Dedifferentiated amniotic fluid mesenchymal stem cell (primary cell): ENCODE data around the gene NAT9.

Experiments used
- DNase-seq: peaks from one replicate; pipeline ENCODE4 v3.0.0-alpha.2; 2016; ENCODE audit errors: extremely low spot score

Gene NAT9

DNA sequence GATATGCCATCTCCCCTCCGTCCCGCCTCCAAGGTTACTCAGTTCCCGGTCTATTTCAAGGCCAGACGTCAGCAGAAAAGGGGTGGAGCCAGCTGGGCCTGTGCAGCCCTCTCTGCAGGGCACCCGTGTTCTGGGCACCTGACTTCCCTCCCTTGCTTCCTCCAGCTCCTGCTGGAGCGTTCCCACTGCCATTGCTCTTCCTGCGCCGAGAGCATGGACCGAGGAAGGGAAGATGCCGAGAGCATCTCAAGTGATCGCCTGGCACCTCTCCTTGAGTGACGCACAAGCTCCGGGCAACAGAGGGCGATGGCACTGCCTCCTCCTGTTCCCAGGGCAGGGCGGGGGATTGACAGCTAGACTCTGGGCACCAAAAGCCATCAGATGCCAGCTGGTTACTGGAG, 29.4 kb upstream of the NAT9 start:
- no peak for DNase-seq

DNA sequence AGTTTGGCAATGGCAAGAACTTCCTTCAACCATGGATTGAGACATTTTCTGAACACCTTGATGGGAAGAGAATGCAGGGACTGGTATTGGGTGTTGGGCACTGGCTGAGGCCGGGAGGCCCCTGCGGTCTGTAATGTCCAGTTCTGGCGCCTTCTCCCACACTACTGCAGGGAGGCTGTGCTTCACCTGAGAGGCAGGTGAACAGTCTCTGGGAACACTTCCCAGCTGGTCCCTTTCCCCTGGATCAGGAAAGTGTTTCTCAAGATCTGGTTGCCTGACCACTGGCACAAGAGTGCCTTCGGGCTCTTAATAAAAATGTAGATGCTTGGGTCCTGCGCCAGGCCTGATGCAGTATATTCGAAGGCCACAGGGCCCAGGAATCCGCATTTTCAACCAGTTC, 28.5 kb upstream of the NAT9 start:
- DNase-seq = no peak

DNA sequence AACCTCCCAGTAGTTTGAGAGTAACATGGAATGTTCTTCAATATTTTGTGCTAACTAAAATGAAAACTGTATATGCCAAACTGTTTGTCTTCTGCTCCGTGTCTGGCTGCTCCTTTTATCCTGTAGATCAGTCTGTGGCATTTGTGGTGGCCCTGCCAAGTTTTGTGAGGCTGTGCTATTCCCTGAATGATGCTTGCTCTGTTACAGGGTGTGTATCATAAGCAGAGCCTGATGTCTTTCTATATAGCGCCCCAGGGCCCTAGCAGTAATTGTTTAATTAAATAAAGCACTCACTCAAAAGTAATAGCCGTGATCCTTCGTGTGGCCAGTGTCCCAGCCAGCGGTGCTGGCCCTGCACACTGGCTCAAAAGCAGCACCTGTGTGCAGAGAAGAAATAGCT, 27.8 kb upstream of the NAT9 start:
- no peak for DNase-seq

DNA sequence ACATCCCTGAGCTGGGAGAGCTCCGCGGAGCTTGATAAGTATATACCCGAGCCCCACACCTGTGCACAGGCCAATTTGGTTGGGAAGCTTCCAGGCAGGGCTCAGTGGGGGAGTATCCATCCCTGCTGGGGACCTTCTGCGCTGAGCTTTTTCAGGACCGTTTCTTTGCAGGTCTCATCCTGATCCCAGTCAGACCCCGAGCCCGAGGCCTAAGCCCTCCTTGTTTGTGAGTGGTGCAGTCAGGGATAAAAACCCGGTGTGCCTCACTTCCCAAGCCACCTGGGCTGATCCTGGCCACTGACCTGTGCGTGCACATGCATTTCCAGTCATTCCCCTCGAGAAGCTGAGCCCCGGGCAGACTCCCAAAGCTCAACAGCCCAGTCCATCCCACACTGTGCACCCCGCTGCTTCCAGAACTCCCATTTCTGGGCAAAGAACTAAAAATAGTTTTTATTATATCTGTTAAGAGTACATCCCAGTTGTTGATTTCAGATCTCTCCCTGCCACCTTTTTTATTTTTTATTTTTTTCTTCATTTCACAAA, 27.3 kb upstream of the NAT9 start:
- no peak for DNase-seq

DNA sequence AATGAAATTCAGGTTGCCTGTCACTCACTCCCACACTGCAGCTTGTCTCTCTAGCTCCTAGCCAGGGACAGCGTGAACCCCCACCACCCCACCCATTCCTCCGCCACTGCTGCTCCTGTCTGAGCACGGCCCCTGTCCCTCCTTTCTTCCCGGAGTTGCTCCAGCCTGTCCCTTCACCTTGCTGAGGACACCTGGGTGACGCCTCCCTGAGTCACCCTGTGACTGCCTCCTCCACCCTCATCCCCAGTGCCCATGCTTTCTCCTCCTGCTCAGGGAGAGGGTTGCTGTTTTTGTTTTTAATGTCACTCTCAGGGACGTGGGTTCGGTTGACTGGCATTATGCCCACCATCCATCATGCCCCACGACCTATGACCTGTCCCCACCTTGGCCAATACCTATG, 25.8 kb upstream of the NAT9 start:
- no peak for DNase-seq

DNA sequence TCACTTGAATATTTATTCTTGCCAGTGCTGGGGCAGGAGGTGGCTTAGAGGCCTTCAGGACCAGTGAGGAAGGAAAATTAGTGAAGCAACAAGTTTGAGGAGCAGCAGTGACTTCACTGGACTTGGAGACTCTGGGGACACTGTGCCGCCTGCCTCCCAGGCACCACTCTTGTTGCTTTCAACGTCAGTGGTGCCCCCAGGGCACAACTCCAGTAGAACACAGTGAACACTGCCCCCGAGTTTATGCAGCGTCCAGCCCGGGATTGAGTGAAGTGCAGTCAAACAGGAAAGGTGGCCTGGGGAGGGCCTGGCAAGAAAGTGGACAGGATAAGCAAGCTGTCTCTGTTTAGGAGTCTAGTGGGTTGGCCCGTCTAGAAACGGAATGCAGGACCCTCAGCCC, 24.4 kb upstream of the NAT9 start:
- DNase-seq = no peak

DNA sequence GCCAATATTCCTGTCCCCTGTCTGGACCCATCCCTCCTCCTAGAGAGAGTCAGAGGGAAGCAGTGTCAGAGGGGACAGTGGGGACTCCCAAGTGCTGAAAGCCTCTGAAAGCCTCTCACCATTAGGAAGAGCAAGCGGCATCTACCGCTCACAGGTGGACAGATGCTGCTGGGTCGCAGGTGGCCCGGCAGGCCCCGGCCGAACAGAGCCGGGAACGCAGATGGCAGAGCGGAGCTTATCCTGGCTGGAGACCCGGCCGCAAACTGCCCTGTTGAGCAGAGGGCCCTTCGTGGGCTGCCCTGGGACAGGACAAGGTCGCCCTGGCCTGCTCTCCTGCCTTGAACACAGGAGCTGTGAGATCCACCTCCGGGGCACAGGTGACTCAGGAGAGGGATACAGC, 23.0 kb upstream of the NAT9 start:
- no peak for DNase-seq

DNA sequence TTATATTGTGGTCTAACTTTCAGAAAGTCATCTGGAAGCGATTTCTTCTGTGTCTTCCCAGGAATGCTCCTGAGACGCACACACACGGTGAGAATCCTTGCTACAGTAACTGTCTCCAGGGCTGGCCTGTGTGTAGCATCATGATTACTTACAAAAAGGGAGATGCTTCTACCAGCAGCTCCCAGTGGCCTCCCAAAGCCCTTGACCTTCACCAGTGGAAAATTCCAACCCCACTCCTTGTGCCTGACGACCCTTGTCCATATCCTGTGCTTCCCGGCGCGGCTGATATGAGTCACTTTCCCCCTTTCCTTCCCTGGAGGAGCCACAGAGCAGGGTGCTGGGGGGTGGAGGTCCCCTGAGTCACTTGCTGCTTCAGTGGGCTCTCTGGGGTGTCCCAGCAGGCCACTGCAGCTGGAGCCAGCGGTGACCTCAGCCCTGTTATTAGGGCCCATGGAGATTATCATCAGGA, 22.1 kb upstream of the NAT9 start:
- no peak for DNase-seq

DNA sequence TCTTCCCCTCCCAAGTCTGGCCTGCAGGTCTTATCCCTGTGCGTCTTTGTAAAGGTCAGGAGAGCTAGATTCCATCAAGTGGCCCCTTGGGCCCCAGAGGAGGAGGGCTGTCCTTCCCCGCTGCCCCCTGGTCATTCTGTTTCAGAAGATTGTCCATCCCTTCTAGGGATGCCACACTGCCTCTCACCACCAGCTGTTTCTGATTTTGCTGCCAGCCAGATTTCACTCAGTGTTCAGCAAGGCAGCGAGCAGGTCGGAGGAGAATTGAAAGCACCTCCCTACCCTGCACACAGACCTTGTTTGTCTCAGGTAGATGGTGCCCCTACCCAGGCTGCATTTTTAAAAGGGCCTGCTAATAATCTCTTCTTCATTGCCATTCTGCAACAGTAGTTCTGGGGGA, 21.7 kb upstream of the NAT9 start:
- no peak for DNase-seq

DNA sequence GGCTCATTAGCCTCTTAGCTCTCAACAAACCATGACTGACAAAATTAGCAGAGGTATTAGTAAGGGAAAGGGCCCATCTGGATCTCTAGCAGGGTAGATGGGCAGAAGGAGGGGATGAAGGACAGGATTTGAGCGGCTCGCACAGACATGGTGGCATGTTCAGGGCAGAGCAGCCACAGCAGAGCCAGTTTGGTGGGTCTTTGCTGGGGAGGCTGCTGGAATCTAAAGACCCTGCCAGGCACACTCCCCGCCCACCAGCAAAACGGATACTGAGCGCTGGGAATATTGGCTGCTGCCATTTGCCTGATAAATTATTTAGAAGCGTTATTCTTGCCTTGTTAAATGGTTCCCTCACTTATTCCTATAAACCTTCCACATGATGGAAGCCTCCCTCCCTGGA, 20.7 kb upstream of the NAT9 start:
- DNase-seq = no peak

DNA sequence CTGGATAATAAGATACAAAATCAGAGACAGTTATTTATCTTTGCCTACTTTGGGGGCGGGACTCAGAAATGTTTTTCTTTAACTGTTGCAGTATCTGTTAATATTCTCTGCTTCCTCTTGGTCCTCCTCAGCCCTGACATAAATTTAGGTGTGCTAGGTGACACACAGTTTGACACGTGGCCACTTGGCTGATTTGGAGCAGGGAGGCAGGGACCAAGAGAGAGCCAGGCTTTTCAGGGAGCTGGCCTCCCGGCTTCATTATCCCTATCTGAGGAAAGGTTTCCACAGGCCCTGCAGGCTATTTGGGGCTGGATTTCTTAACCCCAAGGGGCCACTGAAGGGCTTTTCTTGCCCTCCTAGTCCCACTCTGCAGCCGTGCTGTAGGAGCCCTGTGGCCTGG, 20.1 kb upstream of the NAT9 start:
- DNase-seq = no peak

DNA sequence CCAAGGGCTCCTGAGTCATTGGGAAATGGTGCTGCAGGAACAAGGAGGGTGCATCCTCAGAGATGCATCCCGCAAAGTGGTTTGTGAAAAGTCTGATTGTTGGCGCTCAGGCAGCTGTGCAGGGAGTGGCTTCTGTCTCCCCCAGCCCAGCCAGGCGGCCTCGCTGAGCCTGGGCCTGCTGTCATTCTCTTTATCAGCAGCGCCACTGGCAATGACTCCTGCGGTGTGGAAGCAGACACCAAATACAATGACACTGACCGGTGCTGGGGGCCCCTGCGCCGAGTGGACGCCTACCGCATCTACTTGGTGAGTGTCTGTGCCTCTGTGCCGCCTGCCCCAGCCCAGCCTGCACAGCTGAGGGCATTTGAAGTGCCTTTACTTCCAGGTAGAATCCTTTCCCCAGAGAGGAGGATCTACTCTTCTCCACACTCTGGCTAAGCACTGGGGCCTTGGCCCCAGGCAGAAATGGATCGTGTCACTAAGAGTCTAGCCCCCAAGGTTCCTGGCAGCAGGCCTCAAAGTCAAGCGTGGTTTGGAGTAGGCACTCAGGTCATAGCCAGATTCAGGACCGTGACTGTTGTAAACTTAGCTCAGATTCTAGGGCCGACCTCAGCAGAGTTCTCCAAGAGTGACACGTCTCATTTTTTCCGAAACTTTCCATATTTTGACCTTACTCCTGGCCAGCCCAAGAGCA, 19.3 kb upstream of the NAT9 start:
- DNase-seq = no peak

DNA sequence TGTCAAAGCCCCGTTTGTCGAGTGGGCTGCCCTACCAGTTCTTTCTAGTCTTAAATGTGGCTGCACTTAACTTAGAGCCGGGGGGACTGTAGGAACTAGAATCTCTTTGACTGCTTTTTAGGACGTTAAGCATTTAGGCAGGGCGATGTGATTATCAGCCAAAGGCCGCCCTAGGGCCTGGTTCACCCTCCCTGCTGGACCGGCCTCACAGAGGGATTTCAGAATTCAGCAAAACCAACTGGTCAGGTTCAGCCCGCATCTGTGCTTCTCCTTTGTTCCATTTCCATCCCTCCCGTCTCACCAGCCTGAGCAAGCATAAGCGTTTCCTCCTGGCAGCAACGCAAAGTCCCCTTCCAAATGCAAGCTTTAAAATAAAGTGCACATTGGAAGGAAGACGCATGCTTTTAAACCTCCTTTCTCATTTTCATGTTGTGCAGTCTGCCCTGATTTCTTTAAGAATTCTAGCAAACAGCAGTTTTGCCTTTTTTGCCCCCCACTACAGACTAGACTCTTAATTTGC, 16.5 kb upstream of the NAT9 start:
- DNase-seq = no peak

DNA sequence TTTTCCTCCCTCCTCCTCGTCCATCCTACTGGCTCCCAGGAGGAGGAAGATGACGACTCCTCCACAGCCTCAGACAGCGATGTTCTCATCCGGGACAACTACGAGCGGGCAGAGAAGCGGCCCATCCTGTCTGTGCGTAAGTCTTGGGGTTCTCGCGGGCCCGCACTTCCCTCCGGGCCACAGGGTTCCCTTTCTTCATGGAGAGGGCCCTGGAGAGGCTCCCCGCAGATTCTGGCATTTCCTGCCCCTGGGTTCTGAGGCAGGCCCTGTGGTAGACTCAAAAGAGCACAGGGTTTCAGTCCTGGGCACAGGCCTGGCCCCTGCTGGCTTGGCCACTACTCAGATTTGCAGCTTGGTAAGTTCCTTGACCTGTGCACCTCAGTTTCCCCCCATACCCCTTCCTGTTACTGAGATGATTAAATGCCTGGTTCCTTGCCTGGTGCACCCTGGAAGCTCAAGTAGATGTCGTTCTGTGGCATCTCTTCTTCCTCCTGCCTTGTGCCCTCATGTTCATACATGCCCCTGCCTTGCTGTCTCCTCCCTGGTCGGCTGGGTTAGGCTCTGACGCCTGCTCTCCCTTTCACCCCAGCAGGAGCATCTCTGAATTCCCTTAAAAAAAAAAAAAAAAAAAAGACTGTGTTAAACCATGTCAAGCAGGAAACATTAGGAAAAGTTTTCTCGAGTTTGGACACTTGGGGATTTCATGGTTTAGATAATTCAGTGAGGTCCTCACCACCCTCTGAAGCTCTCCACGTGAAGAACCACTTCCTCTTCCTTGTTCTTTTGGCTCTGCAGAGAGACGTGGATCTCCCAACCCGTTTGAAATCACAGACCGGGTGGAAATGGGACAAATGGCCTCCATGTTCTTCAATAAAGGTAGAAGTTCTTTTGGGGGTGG, 14.3 kb upstream of the NAT9 start:
- DNase-seq = no peak

DNA sequence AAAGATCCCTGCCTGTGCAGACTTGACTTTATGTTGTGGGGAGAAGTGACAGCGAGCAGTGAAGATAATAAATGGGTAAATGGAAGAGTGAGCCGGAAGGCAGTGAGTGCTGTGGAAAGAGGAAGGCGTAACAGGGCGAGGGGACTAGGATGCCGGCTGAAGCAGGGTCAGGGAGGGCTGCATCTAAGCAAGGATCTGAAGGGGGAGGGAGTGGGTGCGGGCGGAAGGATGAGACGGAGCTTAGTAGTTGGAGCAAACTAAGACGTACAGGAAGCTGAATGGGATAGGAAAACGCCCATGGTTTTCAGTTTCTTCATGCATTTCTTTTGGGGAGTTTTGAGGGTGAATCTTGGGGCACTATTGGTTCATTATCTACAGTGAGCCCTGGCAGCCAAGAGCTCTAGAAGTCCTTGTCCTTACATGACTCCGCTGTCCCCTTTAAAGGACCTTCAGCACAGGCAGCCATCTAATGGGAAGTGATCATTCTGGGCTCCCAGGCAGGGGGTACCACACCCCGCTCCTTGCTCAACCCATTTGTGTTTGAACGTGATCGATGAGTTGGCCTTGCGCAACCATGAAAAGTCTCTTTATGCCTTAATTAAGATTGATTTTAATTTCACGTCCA, 10.4 kb upstream of the NAT9 start:
- DNase-seq = no peak

DNA sequence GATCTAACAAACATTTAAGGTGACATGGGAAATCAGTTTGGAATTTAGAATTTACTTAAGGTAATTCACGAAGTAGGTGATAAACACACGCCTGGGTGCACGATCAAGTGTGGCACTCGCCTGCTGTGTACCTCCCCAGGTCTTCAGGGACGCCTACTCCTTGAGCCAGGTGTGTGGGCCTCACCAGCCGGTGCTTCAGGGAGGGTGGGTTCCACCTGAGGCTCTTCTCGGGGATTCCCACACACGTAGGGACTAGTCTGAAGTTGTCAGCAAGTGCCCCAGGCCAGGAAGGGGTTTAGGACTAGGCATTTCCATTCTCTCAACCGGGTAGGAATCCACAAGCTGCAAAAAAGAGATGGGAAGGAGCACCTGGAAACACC, 9.8 kb upstream of the NAT9 start:
- no peak for DNase-seq

DNA sequence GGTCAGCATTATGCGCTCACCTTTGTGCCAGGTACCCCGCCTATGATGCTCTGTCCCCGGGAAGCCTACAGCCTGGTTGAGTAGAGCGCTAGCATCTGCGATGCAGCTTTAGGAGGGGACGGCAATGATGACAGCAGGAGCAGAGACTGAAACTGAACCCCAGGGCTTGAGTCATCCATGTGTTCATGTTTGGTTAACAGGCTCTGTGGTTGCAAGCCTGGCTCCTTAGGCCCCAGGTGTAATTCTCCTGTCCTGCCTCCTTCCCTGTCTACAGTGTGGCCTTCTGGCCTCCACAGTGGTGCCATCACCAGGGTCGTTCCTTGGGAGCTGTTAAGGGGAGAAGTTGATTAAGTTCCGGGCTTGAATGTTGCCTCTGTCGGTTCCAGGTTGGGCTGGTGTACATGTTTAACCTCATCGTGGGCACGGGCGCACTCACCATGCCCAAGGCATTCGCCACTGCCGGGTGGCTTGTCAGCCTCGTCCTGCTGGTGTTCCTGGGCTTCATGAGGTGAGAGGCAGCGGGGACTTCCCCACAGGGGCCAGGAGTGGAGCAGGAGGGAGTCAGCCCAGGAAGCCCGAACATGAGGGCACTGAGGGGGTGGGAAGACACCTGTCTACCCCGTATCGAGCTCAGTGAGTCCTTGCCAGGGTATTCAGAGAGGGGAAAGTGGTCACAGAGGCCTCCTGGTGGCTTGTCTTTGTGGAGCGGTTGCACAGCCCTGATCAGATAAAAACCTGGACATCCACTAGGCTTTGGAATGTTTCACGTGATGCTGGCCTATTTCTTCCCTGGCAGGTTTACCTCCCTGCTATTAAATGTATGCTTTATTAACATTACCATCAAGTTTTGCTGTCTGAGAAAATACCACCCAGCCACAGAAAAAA, 9.2 kb upstream of the NAT9 start:
- no peak for DNase-seq

DNA sequence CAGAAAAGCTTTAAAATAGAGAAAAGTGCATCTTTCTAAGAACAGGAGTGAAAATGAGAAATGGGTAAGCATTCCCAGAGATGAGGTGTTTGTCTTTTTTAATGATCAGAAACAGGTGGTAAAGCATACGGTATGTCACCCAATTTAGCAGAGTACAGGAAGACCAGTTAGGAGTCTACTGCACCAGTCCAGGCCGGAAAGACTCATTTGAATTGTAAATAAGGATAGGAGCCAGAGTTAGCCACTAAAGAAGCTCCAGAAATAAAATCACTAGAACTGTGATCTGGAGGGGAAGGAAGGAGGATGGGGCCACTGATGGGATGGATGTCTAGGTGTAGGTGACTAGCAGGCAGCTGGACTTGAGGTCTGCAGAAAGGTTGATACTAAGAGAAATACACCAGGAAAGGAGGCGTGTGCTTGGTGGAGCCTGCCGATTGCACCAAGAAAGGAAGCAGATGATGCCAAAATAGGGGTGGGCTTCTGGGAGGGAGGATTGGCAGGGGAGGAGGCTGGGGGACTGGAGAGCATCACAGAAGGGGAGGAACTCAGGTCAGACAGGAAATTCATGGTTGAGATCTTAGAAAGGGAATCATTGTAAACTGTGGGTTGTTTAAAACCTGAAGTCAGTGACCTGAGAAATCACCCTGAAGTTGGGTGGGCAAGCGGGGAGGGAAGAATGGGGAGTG, 8.1 kb upstream of the NAT9 start:
- no peak for DNase-seq

DNA sequence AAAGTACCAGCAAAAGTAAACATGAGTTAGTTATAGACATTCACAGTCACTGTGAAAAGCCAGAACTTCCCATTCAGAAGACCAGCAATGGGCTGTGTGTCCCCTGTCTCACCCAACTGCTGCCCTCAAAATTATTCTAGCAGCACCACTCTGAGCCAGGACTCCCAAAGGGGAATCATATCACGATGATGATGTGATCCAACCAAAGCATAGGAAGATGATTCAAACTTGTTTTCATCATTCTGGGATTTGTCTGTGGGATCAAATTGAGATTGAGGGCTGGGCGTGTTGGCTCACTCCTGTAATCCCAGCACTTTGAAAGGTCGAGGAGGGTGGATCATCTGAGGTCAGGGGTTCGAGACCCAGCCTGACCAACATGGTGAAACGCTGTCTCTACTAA, 6.4 kb upstream of the NAT9 start:
- no peak for DNase-seq

DNA sequence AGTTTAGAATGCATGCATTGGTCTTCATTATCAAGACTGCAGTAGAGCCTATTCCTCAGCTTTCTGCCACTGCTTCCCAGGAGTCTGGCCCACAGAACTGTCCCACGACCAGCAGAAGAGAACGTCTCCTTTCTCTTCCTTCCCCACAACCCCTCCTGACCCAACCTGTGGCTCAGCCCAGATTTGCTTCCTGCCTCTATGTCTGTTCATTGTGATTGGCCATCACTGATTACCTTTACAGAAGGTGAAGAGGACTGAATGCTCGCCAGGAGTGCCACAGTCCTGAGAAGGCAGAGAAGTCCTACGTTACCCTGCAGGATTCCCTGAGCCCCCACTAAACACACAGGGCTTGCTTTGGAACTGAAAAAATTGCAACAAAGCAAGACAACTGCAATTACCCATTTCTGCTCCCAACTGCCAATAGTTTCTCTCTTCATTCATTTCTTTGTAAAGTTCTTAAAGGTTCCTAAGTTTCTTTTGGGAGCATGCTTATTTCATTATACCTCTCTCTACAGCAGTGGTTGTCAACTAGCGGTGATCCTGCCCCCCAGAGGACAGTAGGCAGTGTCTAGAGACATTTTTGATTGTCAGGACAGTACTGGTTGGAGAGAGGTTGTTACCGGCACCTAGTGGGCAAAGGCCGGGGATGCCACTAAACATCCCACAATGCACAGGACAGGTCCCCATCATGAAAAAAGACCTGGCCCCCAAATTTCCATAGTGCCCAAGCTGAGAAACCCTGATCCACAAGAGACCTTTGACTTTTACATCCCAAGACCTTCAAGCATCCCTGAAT, 4.5 kb upstream of the NAT9 start:
- DNase-seq = no peak
